ENCODE data around the gene LTBP3.

Gene LTBP3

GRCh38 chr11:65505466-65506289, 52.5 kb downstream of the LTBP3 start:
- DNase-seq = no peak

- no peak for DNase-seq
These were observed 53.3 kb downstream of the LTBP3 start for GRCh38 chr11:65504674-65505465.

- no peak for DNase-seq
These were observed 54.0 kb downstream of the LTBP3 start for GRCh38 chr11:65503949-65504673.

GRCh38 chr11:65503368-65503948, 54.7 kb downstream of the LTBP3 start:
- DNase-seq = no peak

- no peak for DNase-seq
These were observed 55.4 kb downstream of the LTBP3 start for GRCh38 chr11:65502555-65503367.

- DNase-seq = no peak
These were observed 55.9 kb downstream of the LTBP3 start for GRCh38 chr11:65502274-65502554.

- DNase-seq = no peak
These were observed 56.5 kb downstream of the LTBP3 start for GRCh38 chr11:65501472-65502273.

- DNase-seq = no peak
These were observed 57.0 kb downstream of the LTBP3 start for GRCh38 chr11:65501186-65501471.

GRCh38 chr11:65500387-65501185, 57.6 kb downstream of the LTBP3 start:
- DNase-seq = no peak

- DNase-seq = no peak
These were observed 58.3 kb downstream of the LTBP3 start for GRCh38 chr11:65499713-65500386.

- peak; percentile 90 for DNase-seq
These were observed 59.0 kb downstream of the LTBP3 start, which contains the start of gene MALAT1 for GRCh38 chr11:65498977-65499712. TSS of gene MALAT1 (plus strand) at chr11:65499045.

GRCh38 chr11:65498727-65498976, 59.5 kb downstream of the LTBP3 start:
- no peak for DNase-seq

GRCh38 chr11:65498042-65498726, 60.0 kb downstream of the LTBP3 start:
- DNase-seq = peak; percentile 51

GRCh38 chr11:65497141-65498041, 60.8 kb downstream of the LTBP3 start:
- peak; percentile 97 for DNase-seq

- no peak for DNase-seq
These were observed 61.6 kb downstream of the LTBP3 start for GRCh38 chr11:65496304-65497140.

- DNase-seq = no peak
These were observed 64.6 kb downstream of the LTBP3 start for GRCh38 chr11:65493367-65494176.
